ENCODE results near the gene HELZ2. TPM values are rescaled to one million over a fixed set of nuclear protein-coding genes. Genes with fewer than 3 reads are reported as not detected.
A peak's percentile ranks its signal among the peaks of the same experiment; 100 is the strongest.

HELZ2 gene
- total and polyA plus RNA-seq, 2 of the 4 experiments (the other 2 are of a cell fraction): 4.7 to 10.6 TPM

- Histone ChIP-seq H4K5ac (ENCODE audit: low read depth, low read length) (no peak overlapping the region), H2BK20ac (ENCODE audit: low read depth, low read length) (no peak overlapping the region), H2AK5ac (ENCODE audit: low read depth, low read length) (no peak overlapping the region), H3K4me2 (ENCODE audit: low read depth, low read length) (no peak overlapping the region), H3K4me1 (ENCODE audit: control insufficient read depth, insufficient read depth, low read length) (peaks cover 10% of the 10 kb centered on the region), H3K9me1 (ENCODE audit: insufficient read depth, low read length) (peaks cover 3% of the 10 kb centered on the region; the same call in 1 of the 2 replicates), H3K4ac (ENCODE audit: low read depth, low read length) (no peak overlapping the region), H4K91ac (ENCODE audit: insufficient read depth, low read depth, low read length) (no peak overlapping the region), H4K8ac (ENCODE audit: low read depth in 2 of 2, low read length in 2 of 2) (no peak overlapping the region), H3K27me3 (ENCODE audit: control insufficient read depth, insufficient read depth, low read length) (no peaks in the 10 kb centered on the region), H2AK9ac (replicated peaks; ENCODE audit: low read depth, low read length, poor library complexity) (peak overlapping the region; percentile 99), H3K4me3 (ENCODE audit: insufficient read depth, low read depth, low read length) (no peak overlapping the region), H3K36me3 (ENCODE audit: control insufficient read depth, insufficient read depth, low read length) (peaks cover 10% of the 10 kb centered on the region; the same call in 1 of the 2 replicates), H3K23ac (ENCODE audit: low read depth, low read length) (no peak overlapping the region), H2BK5ac (ENCODE audit: low read depth, low read length, poor library complexity, severe bottlenecking) (no peak overlapping the region), H3K79me1 (ENCODE audit: low read depth in 1 of 2, low read length in 2 of 2) (peaks cover 4 to 13% of the 10 kb centered on the region in 2 experiments), H4K20me1 (ENCODE audit: insufficient read depth, low read length) (no peaks in the 10 kb centered on the region), H2BK120ac (ENCODE audit: low read depth, low read length) (no peak overlapping the region), H3K14ac (replicated peaks; ENCODE audit: low read depth, low read length) (no peak overlapping the region), H3K9ac (ENCODE audit: low read depth, low read length) (no peak overlapping the region), H3K27ac (ENCODE audit: insufficient read depth, low read length) (no peak overlapping the region), H2AFZ (replicated peaks; ENCODE audit: low read length, poor library complexity) (no peak overlapping the region), H3K18ac (ENCODE audit: low read depth, low read length) (no peak overlapping the region), H3K56ac (ENCODE audit: extremely low read depth, insufficient read depth, low read length) (no peak overlapping the region), H3K9me3 (ENCODE audit: control insufficient read depth, insufficient read depth, low read length) (no peaks in the 10 kb centered on the region), H2BK15ac (ENCODE audit: low read depth, low read length) (no peak overlapping the region)
- intact Hi-C loops (cut with micrococcal nuclease) (loop anchor here (2.0 kb wide), 1 partner anchor 17 kb away; the partner anchor contains the start of gene FNDC11), in situ Hi-C loops (cut with MboI; ENCODE audit: low sequenced_read_pairs) (no loop called here), dilution Hi-C loops (cut with HindIII; ENCODE audit: low sequenced_read_pairs, unreplicated experiment) (no loop called here)
- ATAC-seq (ENCODE audit: low read depth) (no peak), DNase-seq (no peak)
- CTCF ChIA-PET: no interaction called here
- no TSS peak for BruUV-seq (replicated peaks)
- TF ChIP-seq CEBPB (IDR thresholded peaks at IDR 0.05; ENCODE audit: low read depth, low read length) (no peak), RCOR1 (IDR thresholded peaks at IDR 0.05; ENCODE audit: insufficient replicate concordance, low read length) (no peak), MXI1 (IDR thresholded peaks at IDR 0.05; ENCODE audit: borderline replicate concordance, low read depth, low read length) (no peak), CHD1 (IDR thresholded peaks at IDR 0.05; ENCODE audit: low read depth, low read length) (no peak), BHLHE40 (IDR thresholded peaks at IDR 0.05; ENCODE audit: low read depth, low read length) (no peak), FOS (IDR thresholded peaks at IDR 0.05; ENCODE audit: low read depth, low read length) (no peak), RAD21 (IDR thresholded peaks at IDR 0.05; ENCODE audit: low read length) (no peak), POLR2A (IDR thresholded peaks at IDR 0.05; ENCODE audit: low read depth, low read length) (no peak), USF2 (IDR thresholded peaks at IDR 0.05; ENCODE audit: low read depth, low read length) (no peak), MAFK (IDR thresholded peaks at IDR 0.05; ENCODE audit: low read depth, low read length) (no peak), RFX5 (IDR thresholded peaks at IDR 0.05; ENCODE audit: low read depth, low read length) (no peak), SMC3 (IDR thresholded peaks at IDR 0.05; ENCODE audit: low read depth, low read length) (no peak), ELK1 (IDR thresholded peaks at IDR 0.05; ENCODE audit: borderline replicate concordance, low read depth, low read length) (no peak), NFE2L2 (IDR thresholded peaks at IDR 0.05; ENCODE audit: low read depth, low read length) (no peak), CTCF (conservative IDR thresholded peaks at IDR 0.05; ENCODE audit: low read depth, low read length) (no peak), MAZ (IDR thresholded peaks at IDR 0.05; ENCODE audit: borderline replicate concordance, low read depth, low read length) (no peak)
- WGBS, 2 experiments (ENCODE audit: extremely low coverage in 2 of 2, insufficient read length in 1 of 2): 93% methylated on average over 26 of the region's 48 CpGs; no CpG with 5 or more reads in 1 of the 2 experiments
- POLR2A ChIA-PET (ENCODE audit: unreplicated experiment): no interaction called here
Measured at GRCh38 chr20:63572071-63572787, 1.8 kb downstream of the HELZ2 start.
